ENCODE data around the gene SUSD5. TPM values are rescaled to one million over a fixed set of nuclear protein-coding genes. Genes with fewer than 3 reads are reported as not detected.

SUSD5 gene
- total and polyA plus RNA-seq, 2 experiments from 2014 or later, result 1.4 to 3.6 TPM

GRCh38 chr3:33217866-33218445, 654 bp downstream of the SUSD5 start:
- Mint-ChIP-seq H3K9me3 (no peaks in the 10 kb centered on the region), H3K36me3 (ENCODE audit: low read depth) (no peaks in the 10 kb centered on the region), H3K4me1 (peaks cover 9% of the 10 kb centered on the region), H3K27me3 (ENCODE audit: insufficient read depth, low read depth, poor library complexity) (peaks cover 45% of the 10 kb centered on the region), H3K4me3 (peak overlapping the region; percentile 84), H3K27ac (no peak overlapping the region)
- H3F3A ChIP-seq (replicated peaks; ENCODE audit: low read depth), result no peaks in the 10 kb centered on the region
- H3K27me3 ChIP-seq (ENCODE audit: insufficient read depth), result peaks cover 64% of the 10 kb centered on the region
- TF ChIP-seq EZH2 (IDR thresholded peaks at IDR 0.05; ENCODE audit: low read depth, unreplicated experiment) (peak; percentile 79), NANOG (IDR thresholded peaks at IDR 0.05; ENCODE audit: borderline replicate concordance) (no peak), EZH2phosphoT487 (IDR thresholded peaks at IDR 0.05; ENCODE audit: unreplicated experiment) (no peak)
- H3K36me3 ChIP-seq (ENCODE audit: insufficient read depth), result no peaks in the 10 kb centered on the region
- peak overlapping the region; percentile 100 for H2AFZ ChIP-seq
- ATAC-seq, result no peak
- H3K4me2 ChIP-seq, result peak overlapping the region; percentile 100
- H3K27ac ChIP-seq (ENCODE audit: low read depth), result no peak overlapping the region
- H4K20me1 ChIP-seq (replicated peaks; ENCODE audit: insufficient read depth), result no peaks in the 10 kb centered on the region
- peak; percentile 25 for DNase-seq (ENCODE audit: low spot score)
- H3K9me2 ChIP-seq (ENCODE audit: insufficient read depth), result no peaks in the 10 kb centered on the region
- no peaks in the 10 kb centered on the region for H3K79me2 ChIP-seq (replicated peaks; ENCODE audit: insufficient read depth)
- H3K4me1 ChIP-seq (ENCODE audit: insufficient read depth), result peaks cover 8% of the 10 kb centered on the region
- peak overlapping the region; percentile 83 for H3K4me3 ChIP-seq

GRCh38 chr3:33215739-33216138, 2.9 kb downstream of the SUSD5 start:
- Histone ChIP-seq H2AFZ (no peak overlapping the region), H3K36me3 (ENCODE audit: insufficient read depth) (no peaks in the 10 kb centered on the region), H3F3A (replicated peaks; ENCODE audit: low read depth) (no peaks in the 10 kb centered on the region), H3K4me2 (no peak overlapping the region), H3K27me3 (ENCODE audit: insufficient read depth) (peaks cover 57% of the 10 kb centered on the region), H3K4me1 (ENCODE audit: insufficient read depth) (peaks cover 8% of the 10 kb centered on the region), H3K27ac (ENCODE audit: low read depth) (no peak overlapping the region), H3K9me2 (ENCODE audit: insufficient read depth) (no peaks in the 10 kb centered on the region), H4K20me1 (replicated peaks; ENCODE audit: insufficient read depth) (no peaks in the 10 kb centered on the region), H3K4me3 (no peak overlapping the region), H3K79me2 (replicated peaks; ENCODE audit: insufficient read depth) (no peaks in the 10 kb centered on the region)
- Mint-ChIP-seq H3K4me1 (peaks cover 9% of the 10 kb centered on the region), H3K27ac (no peak overlapping the region), H3K4me3 (no peak overlapping the region), H3K36me3 (ENCODE audit: low read depth) (no peaks in the 10 kb centered on the region), H3K27me3 (ENCODE audit: insufficient read depth, low read depth, poor library complexity) (peaks cover 45% of the 10 kb centered on the region), H3K9me3 (no peaks in the 10 kb centered on the region)
- no peak for ATAC-seq
- no peak for DNase-seq (ENCODE audit: low spot score)
- TF ChIP-seq STAT1 (IDR thresholded peaks at IDR 0.05; ENCODE audit: unreplicated experiment), result no peak
- TF ChIP-seq CREB1 (CRISPR knock-in tag; IDR thresholded peaks at IDR 0.05; ENCODE audit: low read depth), result no peak
- no peak for TF ChIP-seq ETS1 (IDR thresholded peaks at IDR 0.05)
- no peak for TF ChIP-seq POLR2AphosphoS5 (IDR thresholded peaks at IDR 0.05; ENCODE audit: low read depth)

GRCh38 chr3:33212406-33212805, 6.2 kb downstream of the SUSD5 start:
- Mint-ChIP-seq H3K27ac (peak overlapping the region; percentile 49; the same call in 1 of the 2 replicates), H3K4me1 (peaks cover 1% of the 10 kb centered on the region), H3K9me3 (peaks cover 13% of the 10 kb centered on the region), H3K27me3 (ENCODE audit: insufficient read depth, low read depth, poor library complexity) (peaks cover 20% of the 10 kb centered on the region), H3K4me3 (no peak overlapping the region), H3K36me3 (ENCODE audit: low read depth) (peaks cover 12% of the 10 kb centered on the region; the same call in 2 of the 3 replicates)
- H3K4me3 ChIP-seq, result no peak overlapping the region
- no peaks in the 10 kb centered on the region for H4K20me1 ChIP-seq (replicated peaks; ENCODE audit: insufficient read depth)
- H3K4me1 ChIP-seq (ENCODE audit: insufficient read depth), result no peaks in the 10 kb centered on the region
- no peak overlapping the region for H2AFZ ChIP-seq
- no peak overlapping the region for H3K27ac ChIP-seq (ENCODE audit: low read depth)
- TF ChIP-seq POLR2AphosphoS5 (IDR thresholded peaks at IDR 0.05; ENCODE audit: low read depth) (no peak), NANOG (IDR thresholded peaks at IDR 0.05; ENCODE audit: borderline replicate concordance) (no peak)
- no peak overlapping the region for H3K4me2 ChIP-seq
- no peaks in the 10 kb centered on the region for H3K9me2 ChIP-seq (ENCODE audit: insufficient read depth)
- H3K27me3 ChIP-seq (ENCODE audit: insufficient read depth), result peaks cover 24% of the 10 kb centered on the region
- H3F3A ChIP-seq (replicated peaks; ENCODE audit: low read depth), result no peaks in the 10 kb centered on the region
- no peak for DNase-seq (ENCODE audit: low spot score)
- no peaks in the 10 kb centered on the region for H3K79me2 ChIP-seq (replicated peaks; ENCODE audit: insufficient read depth)
- H3K36me3 ChIP-seq (ENCODE audit: insufficient read depth), result no peaks in the 10 kb centered on the region; the same call in none of the 2 replicates
- ATAC-seq, result no peak

All from GM23338 (cell line).